HG03045 (cell line): ENCODE results near the gene NSG1.
"Not testable (repeated sequence)": the region's sequence is repeated elsewhere in the genome, so short reads cannot be mapped to it uniquely, and the experiment has no call there.

ENCODE experiments used
- ATAC-seq: cut with Tn5 transposase; IDR thresholded peaks from one replicate; pipeline ENCODE4 v1.9.1; 2021; ENCODE audit warnings: mild to moderate bottlenecking, moderate library complexity; ENCODE audit not compliant: unreplicated experiment

Gene NSG1

DNA sequence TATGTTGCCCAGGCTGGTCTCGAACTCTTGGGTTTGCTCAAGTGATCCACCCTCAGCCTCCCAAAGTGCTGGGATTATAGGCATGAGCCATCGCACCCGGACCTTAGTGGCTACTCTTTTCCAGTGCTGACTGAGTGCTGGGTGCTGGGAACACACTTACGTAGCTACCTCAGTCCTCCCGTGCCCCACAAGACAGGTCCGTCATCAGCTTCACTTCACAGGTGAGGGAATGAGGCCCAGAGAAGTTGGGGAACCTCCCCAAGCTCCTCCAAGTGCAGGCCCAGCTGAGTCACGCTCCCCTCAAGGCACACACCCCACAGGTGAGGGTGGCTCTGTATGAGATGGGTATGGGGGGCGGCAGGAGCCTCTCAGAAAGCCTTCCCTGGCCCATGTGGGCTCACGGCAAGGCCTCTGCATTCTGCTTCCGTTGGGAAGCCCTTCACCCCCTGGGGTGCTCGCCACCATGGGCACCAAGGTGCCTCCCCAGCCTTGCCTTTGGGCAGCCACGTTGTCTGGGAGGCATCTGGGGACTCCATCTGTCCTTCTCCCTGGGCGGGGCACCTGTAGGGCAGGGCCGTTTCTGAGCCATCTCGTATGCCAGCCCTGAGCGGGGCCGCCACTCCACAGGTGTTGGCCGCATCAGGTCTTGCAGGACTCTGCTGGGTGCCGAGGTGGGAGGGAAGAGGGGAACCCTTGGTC lies 28.4 kb downstream of the NSG1 start:
- ATAC-seq, result no peak

DNA sequence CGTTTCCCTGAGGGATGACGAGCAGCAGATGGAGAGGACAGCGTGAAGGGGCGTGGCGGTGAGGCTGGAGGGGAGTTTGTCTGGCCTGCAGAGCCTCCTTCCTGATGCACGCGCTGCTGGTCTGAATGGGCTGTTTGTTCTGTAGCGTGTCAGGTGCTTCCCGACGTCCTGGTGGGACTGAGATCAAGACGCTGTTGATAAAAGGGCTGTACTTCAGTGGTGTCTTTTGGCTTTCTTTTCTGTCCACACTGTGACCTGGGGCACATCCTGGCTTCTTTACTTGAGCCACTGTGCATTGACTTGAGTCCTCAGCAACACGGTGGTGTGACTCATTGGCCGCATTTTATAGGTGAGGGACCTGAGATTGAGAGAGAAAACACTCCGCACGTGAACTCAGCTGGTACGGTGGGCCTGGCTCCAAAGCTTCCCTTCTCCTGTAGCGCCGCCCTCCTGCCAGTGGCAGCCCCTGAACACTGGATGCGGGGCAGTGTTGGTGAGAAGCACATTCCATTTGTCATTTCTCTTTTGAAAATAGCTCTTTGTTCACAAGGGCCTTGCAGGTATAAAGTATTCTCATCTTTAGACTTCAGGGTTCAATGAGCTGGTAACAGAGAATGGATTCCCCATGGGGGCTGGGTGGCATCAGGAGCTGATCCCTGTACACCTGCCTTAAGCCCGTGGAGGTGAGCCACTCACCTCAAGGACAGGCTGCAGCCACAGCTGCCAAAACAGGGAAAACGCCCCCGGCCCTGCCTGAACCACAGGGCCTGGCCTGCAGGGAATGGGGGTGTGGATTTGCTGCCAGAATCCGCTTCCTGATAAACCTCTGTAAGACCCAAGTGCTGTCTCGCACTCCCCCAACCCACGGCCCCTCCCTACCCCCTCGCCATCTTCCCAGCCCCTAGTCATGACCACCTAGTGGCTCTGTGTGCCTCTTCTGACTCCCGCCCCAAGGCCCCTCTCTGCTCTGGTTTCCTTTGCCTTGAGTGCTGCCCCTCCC lies 29.2 kb downstream of the NSG1 start:
- ATAC-seq, result no peak

DNA sequence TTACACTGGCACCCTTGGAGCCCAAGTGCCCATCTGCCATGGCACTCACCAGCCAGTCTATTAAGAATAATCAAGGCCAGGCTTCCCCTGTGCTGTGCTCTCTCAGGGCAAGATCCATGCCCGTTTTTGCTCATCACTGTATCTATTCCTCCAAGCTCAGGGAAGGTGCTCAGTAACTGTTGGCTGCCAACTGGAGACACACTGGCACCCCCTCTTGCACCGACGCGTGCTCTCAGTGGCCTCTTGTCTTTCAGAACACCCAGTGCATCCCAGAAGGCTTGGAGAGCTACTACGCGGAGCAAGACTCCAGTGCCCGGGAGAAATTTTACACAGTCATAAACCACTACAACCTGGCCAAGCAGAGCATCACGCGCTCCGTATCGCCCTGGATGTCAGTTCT lies 30.1 kb downstream of the NSG1 start:
- no peak for ATAC-seq

DNA sequence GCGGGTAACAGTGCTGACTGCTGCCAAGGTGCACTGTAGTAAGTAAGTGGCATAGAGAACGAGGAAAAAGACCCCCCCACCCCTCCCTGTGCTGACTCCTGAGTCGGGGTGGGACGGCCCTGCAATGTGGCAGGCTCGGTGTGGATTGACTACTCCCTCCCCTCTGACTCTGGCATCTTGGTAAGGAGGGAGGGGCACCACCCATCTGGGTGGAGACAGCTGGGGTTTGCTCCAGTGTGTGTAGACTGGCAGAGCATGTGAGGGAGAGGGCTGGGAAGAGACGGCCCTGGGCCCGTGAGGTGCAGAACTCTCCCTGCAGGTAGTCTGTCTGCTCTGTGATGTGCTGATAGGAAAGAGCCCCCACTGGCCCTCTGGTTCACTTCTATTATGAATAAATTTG lies 31.0 kb downstream of the NSG1 start:
- no peak for ATAC-seq

DNA sequence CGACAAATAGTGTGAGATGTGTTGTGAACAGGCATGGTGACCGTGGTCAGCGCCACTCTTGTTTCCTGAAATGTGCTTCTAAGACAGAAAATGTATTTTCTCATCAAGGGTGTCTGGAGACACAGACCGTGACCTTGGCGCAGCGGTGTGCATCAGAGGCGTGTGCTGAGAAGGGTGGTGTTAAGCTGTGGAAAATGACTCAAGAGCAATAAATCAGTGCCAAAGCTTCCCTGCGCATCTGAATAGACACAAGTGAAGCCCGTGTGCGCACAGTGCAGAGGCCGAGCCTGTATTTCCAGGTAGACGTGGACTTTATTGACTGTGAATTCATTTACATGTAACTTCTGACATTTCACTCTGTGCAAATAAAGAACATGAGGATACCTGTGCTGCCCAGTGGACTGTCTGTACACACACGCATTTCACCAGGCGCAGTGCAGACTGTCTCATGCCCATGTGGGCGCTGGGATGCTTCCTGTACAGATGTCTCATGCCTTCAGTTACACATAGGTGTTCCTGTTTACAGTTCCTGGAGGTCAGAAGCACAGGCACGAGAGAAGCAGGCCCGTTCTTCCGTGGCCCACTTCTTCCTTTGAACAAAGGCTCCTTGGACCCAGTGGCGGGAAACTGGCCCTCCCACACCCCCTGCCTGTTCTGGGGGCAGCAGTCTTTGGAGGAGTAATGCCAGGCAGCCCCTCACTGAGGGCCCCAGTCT lies 31.9 kb downstream of the NSG1 start:
- no peak for ATAC-seq

DNA sequence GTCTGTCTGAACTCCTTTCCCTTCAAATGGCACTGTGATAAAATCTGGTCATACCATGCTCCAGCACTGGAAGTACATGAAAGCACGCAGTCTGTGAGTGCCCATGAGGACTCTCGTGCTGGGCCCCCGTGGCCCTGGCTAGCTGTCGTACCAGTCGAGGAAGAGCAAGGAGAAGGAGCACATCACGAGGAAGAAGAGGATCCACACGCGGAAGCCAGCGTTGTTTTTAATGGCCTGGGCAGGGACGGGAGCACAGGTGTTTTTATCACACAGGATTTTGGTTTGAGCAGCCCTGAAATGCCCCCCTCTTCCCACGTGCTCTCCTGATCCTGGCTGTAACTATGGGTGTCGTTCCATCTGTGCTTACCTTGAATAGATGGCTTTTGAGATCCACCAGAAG lies 33.0 kb downstream of the NSG1 start:
- ATAC-seq, result no peak

DNA sequence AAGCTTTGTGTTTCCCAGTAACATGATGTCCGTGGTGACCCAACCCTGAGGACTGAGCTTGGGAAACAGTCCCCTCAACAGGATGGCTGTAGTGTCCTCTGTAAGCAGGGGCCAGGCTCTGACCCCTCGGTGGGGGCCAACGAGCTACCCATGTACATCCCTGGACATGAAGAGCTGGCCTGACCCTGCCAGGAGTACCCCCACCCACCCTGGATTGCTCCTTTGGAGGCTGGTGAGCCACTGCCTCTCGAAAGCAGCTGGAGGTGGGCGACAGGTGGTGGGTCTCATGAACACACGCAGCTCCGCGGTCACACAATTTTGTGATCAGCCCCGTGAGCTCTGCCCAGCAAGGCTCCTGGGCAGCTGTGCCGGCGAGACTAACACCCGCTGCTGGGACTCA lies 33.5 kb downstream of the NSG1 start:
- no peak for ATAC-seq

DNA sequence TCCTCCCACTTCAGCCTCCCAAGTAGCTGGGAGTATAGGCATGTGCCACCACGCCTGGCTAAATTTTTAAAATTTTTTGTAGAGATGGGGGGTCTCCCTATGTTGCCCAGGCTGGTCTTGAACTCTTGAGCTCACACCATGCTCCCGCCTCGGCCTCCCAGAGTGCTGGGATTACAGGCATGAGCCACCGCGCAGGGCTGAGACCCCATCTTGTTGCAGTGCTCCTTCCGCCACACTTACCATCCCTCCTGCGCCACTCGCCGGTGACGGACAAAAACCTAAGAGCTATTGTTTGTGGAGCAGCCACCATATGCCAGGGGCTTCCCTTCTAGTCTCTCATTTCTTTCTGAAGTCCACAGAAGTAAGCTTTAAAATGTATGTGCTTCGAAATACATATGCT lies 34.5 kb downstream of the NSG1 start:
- no peak for ATAC-seq

DNA sequence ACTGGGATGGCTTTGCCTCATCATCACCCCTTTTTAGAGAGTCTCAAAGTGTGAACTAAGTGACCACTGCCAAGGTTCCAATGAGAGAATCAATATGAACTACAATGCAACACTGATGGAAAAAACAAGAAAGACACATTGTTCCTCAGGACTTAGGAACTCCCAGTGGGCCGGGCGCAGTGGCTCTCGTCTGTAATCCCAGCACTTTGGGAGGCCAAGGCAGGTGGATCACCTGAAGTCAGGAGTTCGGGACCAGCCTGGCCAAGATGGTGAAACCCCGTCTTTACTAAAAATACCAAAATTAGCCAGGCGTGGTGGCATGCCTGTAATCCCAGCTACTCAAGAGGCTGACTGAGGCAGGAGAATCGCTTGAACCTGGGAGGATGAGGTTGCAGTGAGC lies 35.2 kb downstream of the NSG1 start:
- not testable (repeated sequence) for ATAC-seq

DNA sequence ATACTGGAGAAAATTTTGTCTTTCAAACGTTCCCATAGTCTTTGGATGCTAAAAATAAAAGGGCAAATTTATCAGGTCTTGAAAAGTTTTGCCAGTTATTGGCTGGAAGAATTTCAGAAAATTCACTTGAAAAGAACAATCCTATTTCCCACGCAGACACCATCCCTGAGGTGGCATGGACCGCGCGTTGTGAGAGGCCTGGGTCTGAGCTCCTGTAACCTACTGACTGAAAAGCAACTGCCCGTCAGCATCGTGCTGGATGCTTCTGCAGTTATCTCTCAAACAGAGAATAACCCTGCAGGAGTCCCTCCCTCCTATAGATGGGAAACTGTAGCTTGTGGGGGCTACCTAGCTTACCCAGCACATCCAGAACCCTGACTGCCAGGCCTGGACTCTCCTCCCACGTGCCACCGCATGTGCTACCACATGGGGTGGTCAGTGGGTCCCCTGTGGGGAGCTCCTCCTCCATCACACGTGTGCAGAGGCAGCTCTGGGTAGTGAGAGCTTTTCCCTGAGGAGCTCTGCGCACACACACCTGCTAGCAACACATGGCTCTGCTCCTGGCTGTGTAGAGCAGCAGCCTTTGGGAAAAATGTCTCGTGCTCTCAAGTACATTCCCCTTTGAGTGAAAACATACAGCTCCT lies 36.1 kb downstream of the NSG1 start:
- no peak for ATAC-seq

DNA sequence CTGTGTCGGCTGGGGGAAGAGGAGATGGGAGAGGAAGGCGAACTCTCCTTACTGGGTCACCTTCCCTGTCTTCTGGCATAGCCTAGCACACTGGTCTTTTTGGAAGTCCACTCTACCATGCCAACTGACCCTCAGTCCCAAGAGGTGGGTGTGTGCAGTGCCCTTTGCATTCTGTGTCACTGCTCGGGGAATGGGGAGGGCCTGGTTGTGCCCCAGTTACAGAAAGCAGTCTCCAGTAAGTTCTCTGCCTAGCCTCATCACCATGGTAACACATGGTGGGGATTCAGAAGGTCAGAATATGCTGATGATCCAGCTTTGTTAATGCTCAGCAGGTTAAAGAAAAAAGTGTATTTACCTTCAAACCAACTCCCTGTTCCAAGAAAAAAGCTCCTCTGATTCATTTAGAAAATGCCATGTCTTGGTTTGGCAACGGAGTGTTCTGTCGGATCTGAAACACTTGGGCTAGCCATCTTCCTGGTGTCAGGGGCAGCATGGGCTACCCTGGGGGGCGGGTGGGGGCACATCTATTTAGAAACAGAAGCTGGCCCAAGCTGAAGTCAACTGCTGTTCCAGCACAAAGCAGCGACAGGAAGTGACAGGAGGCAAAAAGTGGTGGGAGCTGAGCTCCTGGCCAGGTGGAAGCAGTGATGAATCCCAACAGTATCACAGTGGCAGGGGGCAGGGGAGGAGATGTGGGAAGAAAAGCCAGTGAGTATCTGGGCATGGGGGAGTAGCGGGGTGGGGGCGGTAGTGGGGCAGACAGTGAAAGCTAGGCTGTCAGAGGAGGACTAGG lies 37.0 kb downstream of the NSG1 start:
- ATAC-seq, result no peak

DNA sequence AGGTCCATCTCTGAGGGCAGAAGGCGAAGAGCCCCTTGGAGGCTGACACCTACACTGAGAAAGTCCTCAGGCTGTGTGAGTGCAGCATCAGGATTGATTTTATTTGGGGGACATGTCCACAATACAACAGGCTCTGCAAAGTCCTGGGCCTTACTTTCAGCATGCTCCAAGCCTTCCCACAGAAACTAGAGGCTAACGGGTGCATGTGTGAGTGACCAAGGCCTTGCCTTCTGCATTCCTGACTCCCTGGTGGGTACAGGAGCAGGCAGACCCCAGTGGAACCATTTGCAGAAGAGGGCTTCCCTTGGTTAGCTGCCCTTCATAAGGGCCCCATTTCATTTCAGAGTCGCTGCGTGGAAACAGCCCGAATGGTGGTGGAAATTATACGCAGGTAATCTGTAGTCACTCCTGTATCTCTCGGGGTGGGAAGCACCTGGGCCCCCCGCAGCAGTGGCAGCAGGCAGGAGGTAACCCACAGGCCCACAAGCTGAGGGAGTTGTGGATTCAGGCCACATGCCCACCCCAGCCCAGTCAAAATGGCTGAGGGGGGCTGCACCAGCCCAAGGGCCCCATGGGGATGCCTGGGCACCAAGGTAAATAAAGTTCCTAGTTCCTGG lies 37.7 kb downstream of the NSG1 start:
- ATAC-seq, result no peak

DNA sequence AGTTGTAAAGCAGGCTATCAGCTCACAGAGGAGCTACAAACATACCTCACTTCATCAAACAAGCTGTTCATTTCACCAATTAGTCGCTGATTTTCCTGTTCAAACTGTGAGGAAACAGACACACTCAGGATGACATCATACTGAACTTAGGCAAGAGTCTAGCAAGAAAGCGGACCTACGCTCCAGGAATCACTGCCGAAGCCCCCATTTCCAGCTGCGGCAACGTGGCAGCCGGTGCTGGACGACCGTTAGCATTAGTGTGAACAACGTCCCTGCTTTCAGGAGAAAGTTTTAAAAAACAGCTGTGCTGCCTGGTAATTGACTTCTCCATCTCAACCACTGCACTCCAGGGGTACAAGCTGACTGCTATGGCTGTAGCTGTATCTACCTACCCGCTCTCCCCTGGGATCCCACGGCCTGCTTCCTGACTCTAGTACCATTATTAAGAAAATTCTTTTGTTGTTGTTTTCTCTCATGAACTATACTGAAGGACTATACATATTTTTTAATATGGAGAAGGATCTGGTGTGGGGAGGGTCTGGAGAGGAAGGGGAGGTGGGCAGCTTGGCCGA lies 38.3 kb downstream of the NSG1 start:
- ATAC-seq, result no peak

DNA sequence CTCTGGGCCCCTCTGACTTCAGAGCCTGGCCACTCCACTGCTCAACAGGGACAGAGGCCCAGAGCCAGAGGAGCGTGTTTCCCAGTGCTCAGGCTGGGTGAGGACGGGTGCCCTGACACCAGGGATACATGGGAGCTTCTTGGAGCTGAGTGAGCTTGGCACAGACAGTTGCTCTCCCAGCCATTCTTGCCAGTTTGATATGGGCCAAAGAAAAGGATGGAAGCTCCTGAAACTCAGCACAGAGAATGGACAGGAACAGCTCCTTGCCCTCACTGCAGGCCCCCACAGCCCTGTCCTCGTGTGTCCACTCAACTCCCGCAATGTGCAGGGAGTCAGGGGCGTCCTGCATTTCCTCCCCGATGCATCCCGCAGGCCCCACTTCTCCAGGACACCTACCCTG lies 38.8 kb downstream of the NSG1 start:
- no peak for ATAC-seq

DNA sequence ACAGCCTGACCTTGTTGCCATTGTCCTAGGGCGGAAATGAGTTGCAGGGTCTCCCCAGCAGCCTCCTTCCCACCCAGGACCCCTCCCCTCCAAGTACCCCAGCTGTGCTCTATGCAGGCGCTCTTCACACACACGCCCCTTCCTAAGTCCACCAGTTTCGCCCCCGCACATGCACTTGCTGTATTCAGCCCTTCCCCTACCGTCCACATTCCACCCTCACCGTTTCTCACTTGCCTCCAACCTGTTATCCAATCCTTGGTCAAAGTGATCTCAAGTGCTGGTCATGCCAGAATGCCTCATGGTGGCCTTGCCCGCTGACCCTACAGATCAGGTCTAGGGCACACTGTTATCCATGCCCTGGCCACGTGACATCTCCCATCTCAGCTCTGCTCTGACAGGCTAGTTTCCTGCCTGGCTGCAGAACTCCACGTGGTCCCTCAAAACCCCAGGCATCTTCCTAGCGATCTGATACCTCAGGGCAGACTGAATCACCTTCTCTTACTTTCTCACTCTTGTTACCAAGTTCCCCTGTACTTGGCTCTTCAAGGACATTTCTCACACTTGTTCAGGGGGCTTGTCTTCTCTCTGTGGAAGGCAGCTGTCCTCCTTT lies 39.7 kb downstream of the NSG1 start:
- ATAC-seq, result no peak

DNA sequence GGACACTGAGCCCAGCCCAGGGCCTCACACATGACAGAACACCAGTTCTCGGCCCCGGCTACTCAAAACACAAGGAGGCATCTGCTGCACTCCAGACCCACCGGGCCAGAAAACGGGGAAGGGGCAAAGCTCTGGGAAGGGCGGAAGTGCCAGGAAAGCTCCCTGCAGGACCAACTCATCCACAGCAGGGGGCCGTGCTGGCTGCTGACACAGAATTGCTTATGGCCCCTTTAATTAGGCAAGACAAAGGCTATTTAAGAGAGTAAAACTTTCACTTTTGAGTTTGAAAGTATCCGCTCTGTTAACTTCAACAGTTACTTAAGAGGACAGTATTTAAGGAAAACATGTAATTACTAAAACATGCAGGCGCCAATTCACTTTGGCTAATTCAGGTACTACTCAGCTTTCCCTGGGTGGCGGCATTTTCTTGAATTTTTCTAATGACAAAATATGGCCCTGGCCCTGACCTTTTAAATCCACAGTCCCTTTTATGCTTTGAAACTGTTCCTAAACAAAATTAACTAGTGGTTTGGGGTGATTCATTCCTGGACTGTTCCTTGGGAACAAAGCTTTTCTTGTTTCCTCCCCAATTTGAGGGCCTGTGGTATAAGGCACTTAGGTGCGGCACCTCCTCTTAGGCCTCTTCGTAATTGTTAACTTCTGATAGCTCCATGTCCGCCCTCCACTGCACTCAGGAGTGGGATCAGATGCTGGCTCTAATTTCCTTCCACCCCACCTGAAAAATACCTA lies 40.4 kb downstream of the NSG1 start:
- ATAC-seq, result no peak

DNA sequence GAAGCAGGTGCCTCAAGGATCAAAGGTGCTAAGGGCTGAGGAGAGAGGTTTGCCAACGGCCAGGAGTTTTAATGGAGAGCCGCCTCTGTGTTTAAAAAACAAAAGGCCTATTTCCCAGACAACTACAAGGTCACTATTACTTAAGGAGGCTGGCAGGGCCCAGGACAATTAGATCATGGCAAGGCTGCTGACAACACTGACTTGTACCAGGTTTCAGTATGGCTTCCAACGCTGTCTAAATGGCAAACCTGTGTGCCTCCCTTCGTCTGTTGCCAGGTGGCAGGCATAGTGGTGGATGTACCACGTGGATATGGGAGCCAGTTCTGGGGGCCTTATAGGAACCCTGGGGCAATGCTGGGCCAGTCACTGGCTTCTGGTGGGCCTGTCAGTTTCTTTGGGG lies 41.0 kb downstream of the NSG1 start:
- ATAC-seq, result no peak
